HepG2 (cell line): ENCODE data around the gene SLC25A33. TPM values are rescaled to one million over a fixed set of nuclear protein-coding genes. Genes with fewer than 3 reads are reported as not detected.

Experiments
- GMEB2 ChIP-seq: IDR thresholded peaks from 2 replicates; pipeline ENCODE4 v1.6.1; 2016; ENCODE audit warnings: missing biosample characterization, missing genetic modification reagents, low read depth
- HNF1B ChIP-seq: sonication (generic); formaldehyde crosslinking; IDR thresholded peaks from 2 replicates; pipeline ENCODE4 v1.5.1; 2020; ENCODE audit warnings: mild to moderate bottlenecking, moderate library complexity, missing genetic modification reagents
- ISX ChIP-seq: sonication (generic); formaldehyde crosslinking; conservative IDR thresholded peaks from 2 replicates; pipeline ENCODE4 v1.5.0; 2020; ENCODE audit warnings: missing genetic modification reagents
- KLF9 ChIP-seq: IDR thresholded peaks from 2 replicates; pipeline ENCODE4 v1.6.1; 2016; ENCODE audit warnings: low read depth
- PBX3 ChIP-seq: sonication (generic); formaldehyde crosslinking; IDR thresholded peaks from 2 replicates; pipeline ENCODE4 v1.8.1; 2023; ENCODE audit warnings: missing genetic modification reagents, inconsistent platforms, borderline replicate concordance
- POLR2AphosphoS5 ChIP-seq: IDR thresholded peaks from 2 replicates; pipeline ENCODE4 v1.6.1; 2012; ENCODE audit warnings: low read depth, low read length
- PPARG ChIP-seq: conservative IDR thresholded peaks from 2 replicates; pipeline ENCODE4 v1.6.1; 2016; ENCODE audit warnings: missing biosample characterization, missing genetic modification reagents
- SMARCC2 ChIP-seq: fragments of 450-650 bp; IDR thresholded peaks from 2 replicates; pipeline ENCODE4 v1.6.1; 2017; ENCODE audit warnings: antibody characterized with exemption, mild to moderate bottlenecking
- SP2 ChIP-seq: sonication (generic); formaldehyde crosslinking; IDR thresholded peaks from 2 replicates; pipeline ENCODE4 v1.5.1; 2020; ENCODE audit warnings: mild to moderate bottlenecking, missing genetic modification reagents
- SP4 ChIP-seq: sonication (generic); formaldehyde crosslinking; IDR thresholded peaks from 2 replicates; pipeline ENCODE4 v1.8.1; 2023; ENCODE audit warnings: mild to moderate bottlenecking, missing genetic modification reagents
- ZNF264 ChIP-seq: sonication (generic); formaldehyde crosslinking; IDR thresholded peaks from 2 replicates; pipeline ENCODE4 v1.4.0; 2020; ENCODE audit warnings: missing genetic modification reagents
- ZNF574 ChIP-seq: sonication (generic); formaldehyde crosslinking; IDR thresholded peaks from 2 replicates; pipeline ENCODE4 v1.4.0; 2020; ENCODE audit warnings: missing genetic modification reagents
- ZNF605 ChIP-seq: sonication (generic); formaldehyde crosslinking; IDR thresholded peaks from 2 replicates; pipeline ENCODE4 v1.8.0; 2022; ENCODE audit warnings: mild to moderate bottlenecking, missing genetic modification reagents
- ZNF766 ChIP-seq: sonication (generic); formaldehyde crosslinking; IDR thresholded peaks from 2 replicates; pipeline ENCODE4 v1.5.0; 2020; ENCODE audit warnings: missing genetic modification reagents, borderline replicate concordance
- ZNF883 ChIP-seq: sonication (generic); formaldehyde crosslinking; IDR thresholded peaks from 2 replicates; pipeline ENCODE4 v1.5.1; 2020; ENCODE audit warnings: mild to moderate bottlenecking, missing genetic modification reagents; ENCODE audit errors: not compliant biosample characterization
- ZSCAN29 ChIP-seq: sonication (generic); formaldehyde crosslinking; conservative IDR thresholded peaks from 2 replicates; pipeline ENCODE4 v1.4.0; 2020; ENCODE audit warnings: mild to moderate bottlenecking, missing genetic modification reagents
- polyA plus RNA-seq, 8 experiments: library from polyadenylated mRNA; depleted of rRNA in 3 of 8; stranded (reverse) in 7 of 8; unstranded in 1 of 8; fragments of >200 nt; fragmentation: Illumina TruSeq in 4 of 8; extraction: Trizol in 4 of 8; gene quantifications; 2 replicates each; pipeline versions ENCODE4 v1.2.1 to v1.2.3, GENCODE V29; 2011 to 2016; ENCODE audit warnings: low read depth in 4 of 8, missing spikeins in 1 of 8, mixed read lengths in 1 of 8; ENCODE audit not compliant: insufficient read depth in 1 of 8
- total RNA-seq, 5 experiments: library from RNA; depleted of rRNA; stranded (reverse); fragments of >200 nt; fragmentation: Illumina TruSeq; extraction: Trizol; gene quantifications; 2 replicates each; pipeline ENCODE4 v1.2.3, GENCODE V29; 2016; ENCODE audit warnings: low read depth in 1 of 5
- TF ChIP-seq, protein P1 (sequence below): sonication (generic); formaldehyde crosslinking; IDR thresholded peaks from 2 replicates; pipeline ENCODE4 v1.4.0; 2020; ENCODE audit warnings: low read depth, missing genetic modification reagents

Gene SLC25A33
- total and polyA plus RNA-seq, 2 of the 13 experiments (the other 11 are each of a cell fraction or from before 2014, with no cell fraction given): 15.4 to 50.3 TPM

- TF ChIP-seq PBX3 (CRISPR knock-in tag) (no peak), ISX (CRISPR knock-in tag) (no peak), ZNF605 (CRISPR knock-in tag) (peak; percentile 73), SP4 (CRISPR knock-in tag) (no peak), KLF9 (no peak), SMARCC2 (no peak), ZNF264 (CRISPR knock-in tag) (peak; percentile 60; the same call in 1 of the 2 replicates), POLR2AphosphoS5 (peak; percentile 47; the same call in 1 of the 2 replicates), ZSCAN29 (CRISPR knock-in tag) (no peak), SP2 (CRISPR knock-in tag) (no peak), ZNF766 (CRISPR knock-in tag) (no peak), ZNF574 (peak; percentile 60), HNF1B (CRISPR knock-in tag) (peak; percentile 97), PPARG (CRISPR knock-in tag) (peak; percentile 98), ZNF883 (CRISPR knock-in tag) (peak; percentile 44), GMEB2 (CRISPR knock-in tag) (no peak)
- TF ChIP-seq, protein P1, sequence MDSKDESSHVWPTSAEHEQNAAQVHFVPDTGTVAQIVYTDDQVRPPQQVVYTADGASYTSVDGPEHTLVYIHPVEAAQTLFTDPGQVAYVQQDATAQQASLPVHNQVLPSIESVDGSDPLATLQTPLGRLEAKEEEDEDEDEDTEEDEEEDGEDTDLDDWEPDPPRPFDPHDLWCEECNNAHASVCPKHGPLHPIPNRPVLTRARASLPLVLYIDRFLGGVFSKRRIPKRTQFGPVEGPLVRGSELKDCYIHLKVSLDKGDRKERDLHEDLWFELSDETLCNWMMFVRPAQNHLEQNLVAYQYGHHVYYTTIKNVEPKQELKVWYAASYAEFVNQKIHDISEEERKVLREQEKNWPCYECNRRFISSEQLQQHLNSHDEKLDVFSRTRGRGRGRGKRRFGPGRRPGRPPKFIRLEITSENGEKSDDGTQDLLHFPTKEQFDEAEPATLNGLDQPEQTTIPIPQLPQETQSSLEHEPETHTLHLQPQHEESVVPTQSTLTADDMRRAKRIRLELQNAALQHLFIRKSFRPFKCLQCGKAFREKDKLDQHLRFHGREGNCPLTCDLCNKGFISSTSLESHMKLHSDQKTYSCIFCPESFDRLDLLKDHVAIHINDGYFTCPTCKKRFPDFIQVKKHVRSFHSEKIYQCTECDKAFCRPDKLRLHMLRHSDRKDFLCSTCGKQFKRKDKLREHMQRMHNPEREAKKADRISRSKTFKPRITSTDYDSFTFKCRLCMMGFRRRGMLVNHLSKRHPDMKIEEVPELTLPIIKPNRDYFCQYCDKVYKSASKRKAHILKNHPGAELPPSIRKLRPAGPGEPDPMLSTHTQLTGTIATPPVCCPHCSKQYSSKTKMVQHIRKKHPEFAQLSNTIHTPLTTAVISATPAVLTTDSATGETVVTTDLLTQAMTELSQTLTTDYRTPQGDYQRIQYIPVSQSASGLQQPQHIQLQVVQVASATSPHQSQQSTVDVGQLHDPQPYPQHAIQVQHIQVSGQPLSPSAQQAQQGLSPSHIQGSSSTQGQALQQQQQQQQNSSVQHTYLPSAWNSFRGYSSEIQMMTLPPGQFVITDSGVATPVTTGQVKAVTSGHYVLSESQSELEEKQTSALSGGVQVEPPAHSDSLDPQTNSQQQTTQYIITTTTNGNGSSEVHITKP (CRISPR knock-in tag): peak; percentile 28; the same call in 1 of the 2 replicates
These were observed 38.2 kb upstream of the SLC25A33 start (continued) for GRCh38 chr1:9500756-9501754.
